Cardiac ventricle fibroblast (primary cell): ENCODE measurements around the gene SCTR. TPM values are rescaled to one million over a fixed set of nuclear protein-coding genes. Genes with fewer than 3 reads are reported as not detected.

Experiments
- total RNA-seq: library from RNA; depleted of rRNA; stranded (reverse); fragments of >200 nt; gene quantifications from 2 replicates; pipeline ENCODE4 v1.2.3, GENCODE V29; 2015

The SCTR gene
- total RNA-seq = not detected in 2 replicates

DNA sequence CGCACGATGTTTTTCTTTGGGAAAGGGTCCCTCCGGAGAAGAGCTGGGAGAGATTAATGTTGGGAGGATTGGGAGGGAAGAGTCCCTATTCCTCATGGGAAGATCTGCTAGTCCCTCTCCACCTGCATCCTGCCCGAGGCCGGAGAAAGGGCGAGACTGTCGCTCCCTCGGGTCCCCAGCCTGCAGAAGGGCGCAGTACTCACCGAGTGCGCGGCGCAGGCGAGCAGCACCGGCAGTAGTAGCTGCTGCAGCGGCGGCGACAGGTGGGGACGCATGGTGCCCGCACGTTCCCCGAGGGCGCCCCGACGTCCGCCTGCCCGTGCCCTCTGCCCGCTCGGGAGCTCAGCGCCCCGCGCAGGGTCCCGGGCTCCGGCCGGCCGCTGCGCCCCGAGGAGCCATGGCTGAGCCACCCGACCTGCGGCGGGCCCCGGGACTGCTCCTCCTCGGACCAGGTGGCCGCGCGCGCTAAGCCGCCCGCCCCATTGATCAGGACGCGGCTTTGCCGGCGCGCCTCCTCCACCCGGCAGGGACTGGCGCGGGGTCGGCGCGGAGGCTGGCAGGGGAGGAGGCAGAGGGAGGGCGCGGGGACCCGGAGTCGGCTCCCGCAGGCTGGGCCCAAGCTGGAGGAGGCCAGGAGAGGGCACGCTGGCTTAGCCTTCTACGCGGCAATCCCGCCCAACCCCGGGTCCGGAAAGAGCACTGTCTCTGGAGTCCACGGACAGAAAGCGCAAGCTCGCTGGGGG, at the start of gene SCTR:
Gene SCTR, minus strand, starts transcription at position 532 of the 743 bp plus-strand sequence. Its CDS starts 257 bp downstream, at position 275.

DNA sequence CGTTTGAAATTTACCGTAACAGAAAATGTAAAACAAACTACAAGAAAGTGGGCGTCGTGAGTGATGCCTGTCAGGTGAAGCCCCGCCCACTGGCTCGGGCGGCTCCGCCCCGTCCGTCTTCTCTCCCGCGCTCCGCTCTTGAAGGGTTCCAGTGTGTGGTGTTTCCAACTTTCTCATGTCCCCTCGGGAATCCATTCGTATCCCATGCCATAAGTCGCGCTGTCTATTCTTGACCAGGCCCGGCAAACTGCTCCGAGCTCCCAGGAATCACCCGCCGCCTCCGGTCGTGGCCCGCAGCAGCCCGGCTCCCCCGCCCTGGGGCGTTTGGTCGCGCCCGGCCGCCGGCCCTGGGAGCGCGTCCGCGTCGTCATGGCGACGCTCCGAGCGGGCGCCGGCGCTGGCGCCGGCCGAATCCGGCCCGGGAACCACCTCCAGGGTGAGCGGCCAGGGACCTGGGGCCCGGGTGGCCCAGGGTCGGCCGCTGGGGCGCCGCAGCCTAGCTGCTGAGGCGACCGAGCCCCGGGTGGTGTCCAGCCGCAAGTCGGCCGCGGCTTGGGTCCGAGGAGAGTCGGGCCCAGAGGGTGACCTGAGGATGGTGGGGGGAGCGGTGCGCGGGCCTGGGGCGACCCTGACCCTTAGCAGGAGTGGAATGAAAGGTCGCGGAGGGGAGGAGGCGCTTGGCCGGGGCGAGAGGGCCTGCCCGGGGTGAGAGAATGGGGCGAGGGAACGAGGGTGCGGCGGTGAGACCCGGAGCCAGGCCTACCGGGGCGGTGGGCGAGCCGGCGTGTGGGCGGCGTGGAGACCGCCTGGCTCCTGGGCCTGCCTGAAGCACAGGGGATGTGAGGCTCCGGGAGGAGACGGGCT, 20.0 kb upstream of the SCTR start, which contains the start of gene CFAP221:
Gene CFAP221, plus strand, starts transcription at position 375 of the 864 bp plus-strand sequence. CDS start 1,683 bp downstream, outside the sequence.

DNA sequence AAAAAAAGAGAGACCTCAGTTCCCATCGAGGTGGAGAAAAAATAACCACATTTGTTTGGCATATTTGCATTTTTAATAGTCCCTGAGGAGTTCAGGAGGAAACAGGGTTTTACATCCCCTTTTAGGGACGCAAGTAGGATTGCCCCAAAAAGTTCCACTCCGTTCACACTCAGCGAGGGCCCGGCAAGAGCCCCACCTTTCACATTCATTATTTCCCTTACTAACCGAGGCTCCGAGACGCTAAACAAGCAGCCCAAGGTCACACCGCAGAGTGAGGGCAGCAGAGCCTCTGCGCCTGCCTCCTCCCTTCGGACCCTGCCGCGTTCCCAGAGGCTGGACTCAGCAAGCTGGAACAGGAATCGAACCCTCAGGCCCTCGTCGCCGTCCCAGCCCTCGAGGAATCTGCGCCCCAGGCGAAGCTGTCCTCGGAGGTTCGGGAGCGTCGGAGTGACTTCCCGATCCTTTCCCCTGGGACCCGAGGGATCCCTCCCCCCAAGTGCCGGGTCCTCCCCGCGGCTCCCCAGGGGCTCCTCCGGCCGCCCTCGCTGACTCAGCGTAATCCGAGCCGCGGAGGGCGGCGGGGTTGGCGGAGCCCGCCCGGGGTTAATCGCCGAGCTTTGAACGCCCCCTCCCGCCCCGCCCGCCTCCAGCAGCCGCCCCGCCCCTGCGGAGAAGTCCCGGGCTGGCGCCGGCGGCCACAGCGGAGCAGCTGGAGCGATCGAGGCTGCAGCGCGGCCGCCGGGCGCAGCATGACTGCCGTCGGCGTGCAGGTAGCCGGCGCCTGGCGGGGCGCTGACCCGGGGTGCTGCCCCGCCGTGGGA, 92.9 kb downstream of the SCTR start, which contains the start of gene TMEM37:
Gene TMEM37, plus strand, starts transcription at position 700 of the 821 bp plus-strand sequence. Its CDS starts 50 bp downstream, at position 750.

Other genes starting within 250 kb of the SCTR start
- 9.4 and 17.1 TPM in 2 replicates for gene C2orf76, start 157.6 kb downstream of the SCTR start, total RNA-seq
- gene DBI, start 157.5 kb downstream of the SCTR start, total RNA-seq = 120 and 127 TPM in 2 replicates
- 1.6 and 2.9 TPM in 2 replicates for gene TMEM37, start 92.6 kb downstream of the SCTR start, total RNA-seq
- gene CFAP221, start 20.0 kb upstream of the SCTR start, total RNA-seq = not detected in 2 replicates
- gene TMEM177, start 154.7 kb upstream of the SCTR start, total RNA-seq = 6.4 and 8.6 TPM in 2 replicates
- 18.1 and 22.5 TPM in 2 replicates for gene PTPN4, start 235.4 kb upstream of the SCTR start, total RNA-seq